Lung (tissue), 12 donors: ENCODE results near the gene PTGDS. TPM values are rescaled to one million over a fixed set of nuclear protein-coding genes. Genes with fewer than 3 reads are reported as not detected.

Source experiments
- ATAC-seq: fragments of 200-7000 bp; cut with Tn5 transposase; one replicate; pipeline ENCODE4 v1.9.1; 2020; ENCODE audit warnings: moderate number of reproducible peaks; ENCODE audit not compliant: insufficient read depth, low FRiP score
- DNase-seq, 3 donors: peaks; one replicate each; pipeline ENCODE4 v3.0.0-alpha.2; 2013 to 2017
- H3K27ac ChIP-seq, 2 donors: one replicate each; pipeline ENCODE4 v1.5.1; 2013; ENCODE audit warnings: mild to moderate bottlenecking in 2 of 2, moderate library complexity in 2 of 2, control low read depth in 1 of 2, inconsistent platforms in 1 of 2, low read depth in 1 of 2, low read length in 1 of 2
- H3K27me3 ChIP-seq, 3 donors: one replicate each; pipeline ENCODE4 v1.5.1; 2013; ENCODE audit warnings: low read length in 2 of 3; ENCODE audit not compliant: control insufficient read depth in 3 of 3, insufficient read depth in 3 of 3
- H3K36me3 ChIP-seq, 4 donors: one replicate each; pipeline ENCODE4 v1.5.1; 2013; ENCODE audit warnings: low read length in 4 of 4, mild to moderate bottlenecking in 1 of 4, moderate library complexity in 1 of 4; ENCODE audit not compliant: control insufficient read depth in 4 of 4, insufficient read depth in 4 of 4
- H3K4me1 ChIP-seq, 5 donors: one replicate each; pipeline ENCODE4 v1.5.1; 2013; ENCODE audit warnings: low read length in 5 of 5, mild to moderate bottlenecking in 2 of 5, moderate library complexity in 1 of 5; ENCODE audit not compliant: control insufficient read depth in 5 of 5, insufficient read depth in 5 of 5
- H3K4me3 ChIP-seq: one replicate; pipeline ENCODE4 v1.5.1; 2013; ENCODE audit warnings: mild to moderate bottlenecking, control low read depth, moderate library complexity
- H3K9ac ChIP-seq, 2 donors: one replicate each; pipeline ENCODE4 v1.5.1; 2013; ENCODE audit warnings: low read length in 2 of 2, control low read depth in 1 of 2; ENCODE audit not compliant: insufficient read depth in 1 of 2
- H3K9me3 ChIP-seq, 4 donors: one replicate each; pipeline ENCODE4 v1.5.1; 2013; ENCODE audit warnings: low read length in 3 of 4, mild to moderate bottlenecking in 1 of 4, moderate library complexity in 1 of 4; ENCODE audit not compliant: control insufficient read depth in 4 of 4, insufficient read depth in 3 of 4
- CTCF ChIP-seq: IDR thresholded peaks from 2 replicates; pipeline ENCODE4 v1.5.1; 2012; ENCODE audit warnings: mild to moderate bottlenecking; ENCODE audit errors: control extremely low read depth, extremely low read depth
- WGBS, 2 donors: extraction: QIAGEN DNeasy Blood & Tissue Kit; methylation state at CpG; one replicate each; pipeline ENCODE4 v1.1.7; 2013; 5-methylcytosine and 5-hydroxymethylcytosine counted together
- polyA plus RNA-seq, 2 donors: library from polyadenylated mRNA; stranded (reverse); fragments of 200-250 nt; gene quantifications; one replicate each; pipeline ENCODE4 v1.2.1, GENCODE V29; 2013
- total RNA-seq, 2 donors: library from RNA; depleted of rRNA in 1 of 2; stranded (reverse); fragments of >200 nt in 1 of 2; gene quantifications; one replicate each; pipeline ENCODE4 v1.2.1, GENCODE V29; 2014 to 2021
- donor health status: control.
- donor health status: control.
- donor health status: Bipolar disorder and iron deficiency.
- donor health status: healthy.
- donor health status: DM: yes; HTN: yes; CAD: no.

Gene PTGDS
- total and polyA plus RNA-seq, 4 donors, result 19.4 to 159 (median 93.7) TPM

- Histone ChIP-seq H3K9me3 (no peaks in the 10 kb centered on the region), H3K4me1 (no peaks in the 10 kb centered on the region), H3K9ac (no peak overlapping the region), H3K36me3 (peaks cover 0 to 69% (median 7%) of the 10 kb centered on the region in 4 donors), H3K27me3 (no peaks in the 10 kb centered on the region), H3K4me3 (no peak overlapping the region), H3K27ac (no peak overlapping the region)
- DNase-seq (no peak), ATAC-seq (no peak)
- WGBS, 2 donors, result 93 to 96% methylated on average over 23 of the region's 23 CpGs
- TF ChIP-seq CTCF, result no peak
Measured at GRCh38 chr9:137014166-137014565, 36.9 kb downstream of the PTGDS start.

DNA sequence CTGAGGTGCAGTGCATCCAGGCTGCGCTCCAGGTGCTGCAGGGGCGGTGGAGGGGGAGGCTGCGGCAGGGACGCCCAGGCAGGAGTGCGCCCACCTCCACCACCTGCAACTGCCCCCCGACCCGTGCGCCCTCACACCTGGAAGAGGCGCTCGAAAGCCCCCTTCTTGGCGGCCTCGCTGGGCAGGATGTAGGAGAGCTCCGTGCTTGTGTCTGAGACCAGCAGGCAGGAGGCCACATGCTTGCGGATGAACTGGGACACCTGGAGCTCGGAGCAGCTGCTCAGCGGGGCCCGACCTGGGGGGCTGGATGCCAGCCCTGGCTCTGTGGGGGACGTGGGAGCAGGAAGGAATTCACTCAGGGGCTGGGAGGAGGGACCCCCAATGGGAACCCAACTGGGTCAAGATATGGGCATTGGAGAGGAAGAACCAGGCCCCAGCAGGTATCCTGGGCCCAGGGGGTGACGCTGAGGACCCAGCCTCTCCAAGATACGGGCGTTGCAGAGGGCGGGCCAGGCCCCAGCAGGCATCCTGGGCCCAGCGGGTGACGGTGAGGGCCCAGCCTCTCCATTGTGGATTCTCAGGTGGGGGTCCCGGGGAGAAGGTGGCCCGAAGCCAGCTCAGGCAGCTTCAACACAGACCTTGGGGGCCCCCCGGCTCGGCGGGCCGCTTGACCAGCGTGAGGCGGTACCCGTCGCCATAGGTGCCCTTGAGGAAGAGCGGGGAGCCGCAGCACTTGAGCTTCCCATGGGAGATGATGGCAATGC, 37.7 kb downstream of the PTGDS start:
- Histone ChIP-seq H3K9ac (no peak overlapping the region), H3K27ac (no peak overlapping the region), H3K4me3 (no peak overlapping the region), H3K36me3 (peaks cover 0 to 63% (median 7%) of the 10 kb centered on the region in 4 donors), H3K4me1 (no peaks in the 10 kb centered on the region), H3K9me3 (no peaks in the 10 kb centered on the region), H3K27me3 (no peaks in the 10 kb centered on the region)
- ATAC-seq (no peak), DNase-seq (no peak)
- WGBS, 2 donors, result 95% methylated on average over 36 of the region's 36 CpGs
- TF ChIP-seq CTCF, result no peak

DNA sequence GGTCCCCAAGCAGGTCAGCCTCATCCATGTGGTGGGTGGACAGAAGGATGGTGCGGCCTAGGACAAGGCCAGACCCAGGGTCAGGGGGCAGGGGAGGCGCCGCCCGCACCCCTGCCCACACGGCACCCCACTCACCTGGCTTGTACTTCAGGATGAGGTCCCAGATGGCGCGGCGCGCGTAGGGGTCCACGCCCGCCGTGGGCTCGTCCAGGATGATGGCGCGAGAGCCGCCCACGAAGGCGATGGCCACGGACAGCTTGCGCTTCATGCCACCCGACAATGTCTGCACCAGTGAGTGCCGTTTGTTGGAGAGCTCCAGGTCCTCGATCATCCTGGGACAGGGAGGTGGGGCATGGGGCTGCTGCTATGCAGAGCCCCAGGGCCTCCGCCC, 38.2 kb downstream of the PTGDS start:
- H3K9ac ChIP-seq, result no peak overlapping the region
- ATAC-seq (no peak), DNase-seq (no peak)
- H3K27ac ChIP-seq, result no peak overlapping the region
- no peak for TF ChIP-seq CTCF
- no peaks in the 10 kb centered on the region for H3K4me1 ChIP-seq
- H3K36me3 ChIP-seq, result peaks cover 0 to 64% (median 7%) of the 10 kb centered on the region in 4 donors
- H3K27me3 ChIP-seq, result no peaks in the 10 kb centered on the region
- H3K4me3 ChIP-seq, result no peak overlapping the region
- H3K9me3 ChIP-seq, result no peaks in the 10 kb centered on the region
- WGBS, 2 donors, result 98% methylated on average over 25 of the region's 25 CpGs

- ATAC-seq (no peak), DNase-seq (no peak)
- Histone ChIP-seq H3K36me3 (peaks cover 0 to 64% (median 7%) of the 10 kb centered on the region in 4 donors), H3K9me3 (no peaks in the 10 kb centered on the region), H3K9ac (no peak overlapping the region), H3K27ac (no peak overlapping the region), H3K4me3 (no peak overlapping the region), H3K27me3 (no peaks in the 10 kb centered on the region), H3K4me1 (no peaks in the 10 kb centered on the region)
- 96 to 98% methylated on average over 21 of the region's 21 CpGs for WGBS, 2 donors
- TF ChIP-seq CTCF, result no peak
Measured at GRCh38 chr9:137015976-137016375, 38.7 kb downstream of the PTGDS start.
